A549 (cell line): Measurements from ENCODE around the gene MSMO1.

Experiments
- EP300 ChIP-seq, 2 experiments: fragments of >200 bp; sonication (Bioruptor Twin); formaldehyde crosslinking; IDR thresholded peaks; 2 replicates in 1 of 2; 3 replicates in 1 of 2; pipeline ENCODE4 v1.6.1; 2016 to 2017
- GATA3 ChIP-seq: IDR thresholded peaks from 2 replicates; pipeline ENCODE4 v1.6.1; 2012; ENCODE audit warnings: borderline replicate concordance
- MAX ChIP-seq: IDR thresholded peaks from 2 replicates; pipeline ENCODE4 v1.6.1; 2012
- RFX5 ChIP-seq: fragments of 450-650 bp; IDR thresholded peaks from 2 replicates; pipeline ENCODE4 v1.7.1; 2014; ENCODE audit warnings: antibody characterized with exemption, mild to moderate bottlenecking, moderate library complexity
- SREBF2 ChIP-seq: fragments of 450-650 bp; IDR thresholded peaks from 2 replicates; pipeline ENCODE4 v1.6.1; 2014; ENCODE audit warnings: mild to moderate bottlenecking, moderate library complexity

GRCh38 chr4:165332502-165332901 lies 5.0 kb downstream of the MSMO1 start:
- TF ChIP-seq MAX, result no peak
- TF ChIP-seq GATA3, result no peak
- TF ChIP-seq SREBF2, result no peak
- TF ChIP-seq EP300 (IDR thresholded peaks at IDR 0.05), result no peak
- no peak for TF ChIP-seq RFX5
